ENCODE data around the gene BUD23. TPM values are rescaled to one million over a fixed set of nuclear protein-coding genes. Genes with fewer than 3 reads are reported as not detected.
A peak's percentile ranks its signal among the peaks of the same experiment; 100 is the strongest.

The BUD23 gene
- total and polyA plus RNA-seq, 7 donors, result 34.2 to 86.8 (median 37.1) TPM

DNA sequence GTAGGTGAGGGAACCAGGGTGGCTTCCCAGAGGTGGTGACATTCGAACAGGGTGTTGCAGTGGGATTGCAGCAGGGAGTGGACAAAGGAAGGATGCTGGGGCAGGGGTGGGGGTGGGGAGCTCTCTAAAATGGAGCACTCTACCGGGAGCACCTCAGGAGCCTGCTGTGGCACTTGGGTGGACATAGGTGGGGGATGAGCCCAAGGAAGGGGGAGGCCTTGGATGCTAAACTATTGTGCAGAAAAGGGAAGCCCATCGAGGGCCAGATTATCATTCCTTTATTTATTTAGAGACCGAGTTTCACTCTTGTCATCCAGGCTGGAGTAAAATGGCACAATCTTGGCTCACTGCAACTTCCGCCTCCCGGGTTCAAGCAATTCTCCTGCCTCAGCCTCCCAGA, 39.4 kb downstream of the BUD23 start:
- 63 to 74% methylated on average over 6 of the region's 6 CpGs for WGBS, 2 donors
- no peak for TF ChIP-seq POLR2A (IDR thresholded peaks at IDR 0.05)
- no peak for TF ChIP-seq CTCF (IDR thresholded peaks at IDR 0.05)
- TF ChIP-seq EP300 (IDR thresholded peaks at IDR 0.05), result no peak
- no peak for TF ChIP-seq POLR2AphosphoS5 (IDR thresholded peaks at IDR 0.05)
- H3K4me1 ChIP-seq, result peaks cover 0 to 32% (median 17%) of the 10 kb centered on the region in 4 donors
- DNase-seq, result no peak
- H3K9me3 ChIP-seq, result no peaks in the 10 kb centered on the region
- no peak overlapping the region for H3K27ac ChIP-seq
- no peak overlapping the region for H3K4me3 ChIP-seq
- no peaks in the 10 kb centered on the region for H3K36me3 ChIP-seq
- peaks cover 0 to 9% (median 0%) of the 10 kb centered on the region in 3 donors for H3K27me3 ChIP-seq
- intact Hi-C loops (cut with DNase I), result no loop called here

GRCh38 chr7:73723813-73724212, 40.4 kb downstream of the BUD23 start:
- intact Hi-C loops (cut with DNase I), result no loop called here
- TF ChIP-seq CTCF (IDR thresholded peaks at IDR 0.05) (no peak), POLR2AphosphoS5 (IDR thresholded peaks at IDR 0.05) (no peak), POLR2A (IDR thresholded peaks at IDR 0.05) (no peak), EP300 (IDR thresholded peaks at IDR 0.05) (no peak)
- DNase-seq, result no peak
- Histone ChIP-seq H3K27me3 (peaks cover 0 to 9% (median 0%) of the 10 kb centered on the region in 3 donors), H3K4me3 (no peak overlapping the region), H3K27ac (no peak overlapping the region), H3K4me1 (peaks cover 0 to 22% (median 7%) of the 10 kb centered on the region in 4 donors), H3K36me3 (no peaks in the 10 kb centered on the region), H3K9me3 (no peaks in the 10 kb centered on the region)
- WGBS, 2 donors, result 87 to 91% methylated on average over 3 of the region's 3 CpGs

GRCh38 chr7:73726083-73726466, 42.7 kb downstream of the BUD23 start:
- Histone ChIP-seq H3K4me1 (peaks cover 0 to 9% (median 2%) of the 10 kb centered on the region in 4 donors), H3K9me3 (no peaks in the 10 kb centered on the region), H3K27me3 (peaks cover 0 to 9% (median 0%) of the 10 kb centered on the region in 3 donors), H3K4me3 (no peak overlapping the region), H3K27ac (no peak overlapping the region), H3K36me3 (no peaks in the 10 kb centered on the region)
- WGBS, 2 donors, result 82 to 89% methylated on average over 1 of the region's 1 CpG
- TF ChIP-seq CTCF (IDR thresholded peaks at IDR 0.05) (peak in 1 of 4 experiments; percentile 6), EP300 (IDR thresholded peaks at IDR 0.05) (no peak)
- intact Hi-C loops (cut with DNase I), result no loop called here
- no peak for DNase-seq

- H3K4me3 ChIP-seq, result no peak overlapping the region
- no peaks in the 10 kb centered on the region for H3K36me3 ChIP-seq
- intact Hi-C loops (cut with DNase I), result no loop called here
- H3K27me3 ChIP-seq, result peaks cover 0 to 9% (median 0%) of the 10 kb centered on the region in 3 donors
- H3K9me3 ChIP-seq, result no peaks in the 10 kb centered on the region
- 69 to 85% methylated on average over 3 of the region's 3 CpGs for WGBS, 2 donors
- no peak overlapping the region for H3K27ac ChIP-seq
- H3K4me1 ChIP-seq, result no peaks in the 10 kb centered on the region
- TF ChIP-seq POLR2A (IDR thresholded peaks at IDR 0.05), result no peak
- no peak for TF ChIP-seq EP300 (IDR thresholded peaks at IDR 0.05)
- no peak for TF ChIP-seq CTCF (IDR thresholded peaks at IDR 0.05)
- TF ChIP-seq POLR2AphosphoS5 (IDR thresholded peaks at IDR 0.05), result no peak
- DNase-seq, result no peak
Observed at GRCh38 chr7:73727952-73728351, 44.6 kb downstream of the BUD23 start.

- intact Hi-C loops (cut with DNase I), result no loop called here
- H3K36me3 ChIP-seq, result no peaks in the 10 kb centered on the region
- H3K27ac ChIP-seq, result no peak overlapping the region
- no peak overlapping the region for H3K4me3 ChIP-seq
- no peaks in the 10 kb centered on the region for H3K9me3 ChIP-seq
- DNase-seq, result no peak
- H3K27me3 ChIP-seq, result peaks cover 0 to 9% (median 0%) of the 10 kb centered on the region in 3 donors
- 46 to 61% methylated on average over 5 of the region's 5 CpGs for WGBS, 2 donors
- H3K4me1 ChIP-seq, result no peaks in the 10 kb centered on the region
- no peak for TF ChIP-seq CTCF (IDR thresholded peaks at IDR 0.05)
- no peak for TF ChIP-seq POLR2A (IDR thresholded peaks at IDR 0.05)
- no peak for TF ChIP-seq POLR2AphosphoS5 (IDR thresholded peaks at IDR 0.05)
- no peak for TF ChIP-seq EP300 (IDR thresholded peaks at IDR 0.05)
Observed at GRCh38 chr7:73728551-73728950, 45.2 kb downstream of the BUD23 start.
